Right lobe of liver (tissue), 6 donors: ENCODE results near the gene FGR. TPM values are rescaled to one million over a fixed set of nuclear protein-coding genes. Genes with fewer than 3 reads are reported as not detected.
"Not testable (repeated sequence)": the region's sequence is repeated elsewhere in the genome, so short reads cannot be mapped to it uniquely, and the experiment has no call there.

ENCODE experiments used
- ATAC-seq, 4 donors: fragments of 200-7000 bp; cut with Tn5 transposase; one replicate each; pipeline ENCODE4 v1.9.1; 2020; ENCODE audit warnings: mild to moderate bottlenecking in 4 of 4, moderate library complexity in 4 of 4
- DNase-seq, 3 donors: peaks; one replicate each; pipeline ENCODE4 v3.0.0-alpha.2; 2020
- H3K27ac ChIP-seq, 3 donors: fragments of 200-600 bp; one replicate each; pipeline ENCODE4 v1.8.0; 2022
- H3K27me3 ChIP-seq, 2 donors: fragments of 200-600 bp; one replicate each; pipeline ENCODE4 v1.8.0; 2022
- H3K36me3 ChIP-seq, 4 donors: fragments of 200-600 bp; sonication (generic) in 1 of 4; one replicate each; pipeline versions ENCODE4 v1.5.1 to v1.8.0; 2017 to 2022; ENCODE audit warnings: control low read depth in 1 of 4
- H3K4me1 ChIP-seq, 4 donors: fragments of 200-600 bp; sonication (generic) in 1 of 4; one replicate each; pipeline versions ENCODE4 v1.5.1 to v1.8.0; 2017 to 2022; ENCODE audit warnings: control low read depth in 1 of 4
- H3K4me3 ChIP-seq, 3 donors: fragments of 200-600 bp; one replicate each; pipeline ENCODE4 v1.8.0; 2022
- H3K9me3 ChIP-seq, 4 donors: fragments of 200-600 bp; sonication (generic) in 1 of 4; one replicate each; pipeline versions ENCODE4 v1.5.1 to v1.8.0; 2017 to 2022; ENCODE audit warnings: control low read depth in 1 of 4
- POLR2A ChIP-seq: fragments of 450-650 bp; IDR thresholded peaks from one replicate; pipeline ENCODE4 v1.6.1; 2017; ENCODE audit warnings: antibody characterized with exemption, mild to moderate bottlenecking
- WGBS: methylation state at CpG from one replicate; pipeline ENCODE4 v1.1.6; 2018; ENCODE audit warnings: low coverage, low lambda C conversion rate; ENCODE audit not compliant: insufficient coverage; ENCODE audit errors: missing lambda C conversion rate; 5-methylcytosine and 5-hydroxymethylcytosine counted together
- intact Hi-C, 2 donors: fragments of 100-400 bp; cut with DNase I; formaldehyde crosslinking; loops; one replicate each; pipeline versions ENCODE4 v1.11.2 to v1.14.1; 2022
- total RNA-seq, 6 experiments: library from RNA; depleted of rRNA in 2 of 6; stranded (reverse); fragments of >200 nt in 2 of 6; fragmentation: NEBNext Ultra II Directional in 3 of 6; extraction: Animal tissue kit (Norgen Biotek cat#: 25700) in 3 of 6; gene quantifications; one replicate each; pipeline versions ENCODE4 v1.1.0 to v1.2.4, GENCODE V29; 2016 to 2023
- TF ChIP-seq, protein P1 (sequence below), 4 donors: fragments of 200-600 bp in 3 of 4; fragments of 450-650 bp in 1 of 4; IDR thresholded peaks; one replicate each; pipeline versions ENCODE4 v1.5.1 to v1.8.0; 2016 to 2022; ENCODE audit warnings: antibody characterized with exemption in 4 of 4, mild to moderate bottlenecking in 2 of 4
- donor health status: DM: no; HTN: yes; CAD: no.
- donor health status: DM: no; HTN: no; CAD: no.
- donor health status: DM: no; HTN: no; CAD: no.
- donor health status: DM: no; HTN: yes; CAD: no.
- donor health status: DM: no; HTN: yes; CAD: no.

Gene FGR
- total RNA-seq, 6 experiments from 2014 or later, result 2.5 to 10.0 (median 6.3) TPM

DNA sequence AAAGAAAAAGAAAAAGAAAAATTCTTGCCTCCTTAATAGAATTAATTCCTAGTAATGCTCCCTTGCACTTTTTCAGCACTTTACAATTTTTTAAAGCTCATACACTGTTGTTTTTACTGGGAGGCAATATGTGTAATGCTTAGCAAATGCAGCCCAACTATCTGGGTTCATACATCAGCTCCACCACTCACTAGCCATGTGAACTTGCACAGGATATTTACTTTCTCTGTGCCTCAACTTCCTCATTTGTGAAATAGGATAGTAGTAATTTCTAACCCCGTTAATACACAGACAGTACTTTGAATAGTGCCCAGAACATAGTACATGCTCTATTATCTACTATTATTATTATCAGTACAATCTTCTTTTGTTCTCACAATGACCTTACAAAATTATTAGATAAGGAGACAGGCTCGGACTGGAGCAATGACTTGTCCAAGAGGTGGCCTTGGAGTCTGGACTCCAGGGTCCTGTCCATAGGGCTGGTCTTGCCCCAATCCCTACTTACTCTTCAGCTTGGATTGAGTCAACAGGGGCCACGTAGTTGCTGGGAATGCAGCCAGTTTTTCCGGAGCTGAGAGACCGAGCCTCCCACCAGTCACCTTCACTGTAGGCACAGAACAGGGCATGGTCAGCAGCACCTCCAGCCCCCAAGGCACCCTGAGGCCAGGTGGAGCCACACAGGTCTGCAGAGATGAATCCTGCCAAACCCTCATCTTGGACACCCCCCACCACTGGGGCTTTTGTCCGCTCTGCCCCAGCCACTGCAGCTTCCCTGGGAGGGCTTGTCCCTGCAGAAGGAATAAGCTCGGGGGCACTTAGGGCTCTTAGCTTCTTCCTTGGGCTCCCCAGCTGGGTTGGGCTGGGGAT, 13.7 kb downstream of the FGR start:
- TF ChIP-seq, protein P1, sequence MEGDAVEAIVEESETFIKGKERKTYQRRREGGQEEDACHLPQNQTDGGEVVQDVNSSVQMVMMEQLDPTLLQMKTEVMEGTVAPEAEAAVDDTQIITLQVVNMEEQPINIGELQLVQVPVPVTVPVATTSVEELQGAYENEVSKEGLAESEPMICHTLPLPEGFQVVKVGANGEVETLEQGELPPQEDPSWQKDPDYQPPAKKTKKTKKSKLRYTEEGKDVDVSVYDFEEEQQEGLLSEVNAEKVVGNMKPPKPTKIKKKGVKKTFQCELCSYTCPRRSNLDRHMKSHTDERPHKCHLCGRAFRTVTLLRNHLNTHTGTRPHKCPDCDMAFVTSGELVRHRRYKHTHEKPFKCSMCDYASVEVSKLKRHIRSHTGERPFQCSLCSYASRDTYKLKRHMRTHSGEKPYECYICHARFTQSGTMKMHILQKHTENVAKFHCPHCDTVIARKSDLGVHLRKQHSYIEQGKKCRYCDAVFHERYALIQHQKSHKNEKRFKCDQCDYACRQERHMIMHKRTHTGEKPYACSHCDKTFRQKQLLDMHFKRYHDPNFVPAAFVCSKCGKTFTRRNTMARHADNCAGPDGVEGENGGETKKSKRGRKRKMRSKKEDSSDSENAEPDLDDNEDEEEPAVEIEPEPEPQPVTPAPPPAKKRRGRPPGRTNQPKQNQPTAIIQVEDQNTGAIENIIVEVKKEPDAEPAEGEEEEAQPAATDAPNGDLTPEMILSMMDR (IDR thresholded peaks at IDR 0.05), result no peak
- TF ChIP-seq POLR2A, result no peak
- Histone ChIP-seq H3K36me3 (no peaks in the 10 kb centered on the region), H3K4me3 (no peak overlapping the region), H3K4me1 (no peaks in the 10 kb centered on the region), H3K9me3 (no peaks in the 10 kb centered on the region), H3K27ac (no peak overlapping the region), H3K27me3 (no peaks in the 10 kb centered on the region)
- intact Hi-C loops, result no loop called here
- DNase-seq, result no peak
- peak in 1 of 4 donors; percentile 24 for ATAC-seq
- WGBS, result 37% methylated on average over 5 of the region's 7 CpGs

DNA sequence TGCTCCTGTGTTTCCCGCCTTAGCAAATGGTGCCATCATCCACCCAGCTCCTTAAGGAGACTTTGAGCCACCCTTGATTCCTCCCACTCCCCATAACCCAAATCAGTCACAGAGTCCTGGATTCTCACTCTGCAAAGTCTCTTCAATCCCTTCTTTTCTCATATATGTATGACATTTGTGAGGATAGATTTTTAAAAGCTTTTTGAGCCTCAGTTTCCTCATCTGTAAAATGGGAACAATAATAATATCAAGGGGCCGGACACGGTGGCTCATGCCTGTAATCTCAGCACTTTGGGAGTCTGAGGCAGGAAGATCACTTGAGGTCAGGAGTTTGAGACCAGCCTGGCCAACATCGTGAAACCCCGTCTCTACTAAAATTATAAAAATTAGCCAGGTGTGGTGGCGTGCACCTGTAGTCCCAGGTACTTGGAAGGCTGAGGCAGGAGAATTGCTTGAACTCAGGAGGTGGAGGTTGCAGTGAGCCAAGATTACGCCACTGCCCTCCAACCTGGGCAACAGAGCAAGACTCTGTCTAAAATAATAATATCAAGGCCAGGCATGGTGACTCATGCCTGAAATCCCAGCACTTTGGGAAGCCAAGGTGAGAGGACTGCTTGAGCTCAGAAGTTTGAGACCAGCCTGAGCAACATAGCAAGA, 15.1 kb downstream of the FGR start:
- H3K36me3 ChIP-seq, DNase-seq, H3K4me3 ChIP-seq, H3K27me3 ChIP-seq, ATAC-seq, H3K9me3 ChIP-seq, H3K27ac ChIP-seq, H3K4me1 ChIP-seq: not testable (repeated sequence)
- 84% methylated on average over 6 of the region's 7 CpGs for WGBS
- intact Hi-C loops, result loop anchor here in 1 of 2 donors (5.0 kb wide), 1 partner anchor 37 kb away; no protein-coding TSS in a partner anchor

DNA sequence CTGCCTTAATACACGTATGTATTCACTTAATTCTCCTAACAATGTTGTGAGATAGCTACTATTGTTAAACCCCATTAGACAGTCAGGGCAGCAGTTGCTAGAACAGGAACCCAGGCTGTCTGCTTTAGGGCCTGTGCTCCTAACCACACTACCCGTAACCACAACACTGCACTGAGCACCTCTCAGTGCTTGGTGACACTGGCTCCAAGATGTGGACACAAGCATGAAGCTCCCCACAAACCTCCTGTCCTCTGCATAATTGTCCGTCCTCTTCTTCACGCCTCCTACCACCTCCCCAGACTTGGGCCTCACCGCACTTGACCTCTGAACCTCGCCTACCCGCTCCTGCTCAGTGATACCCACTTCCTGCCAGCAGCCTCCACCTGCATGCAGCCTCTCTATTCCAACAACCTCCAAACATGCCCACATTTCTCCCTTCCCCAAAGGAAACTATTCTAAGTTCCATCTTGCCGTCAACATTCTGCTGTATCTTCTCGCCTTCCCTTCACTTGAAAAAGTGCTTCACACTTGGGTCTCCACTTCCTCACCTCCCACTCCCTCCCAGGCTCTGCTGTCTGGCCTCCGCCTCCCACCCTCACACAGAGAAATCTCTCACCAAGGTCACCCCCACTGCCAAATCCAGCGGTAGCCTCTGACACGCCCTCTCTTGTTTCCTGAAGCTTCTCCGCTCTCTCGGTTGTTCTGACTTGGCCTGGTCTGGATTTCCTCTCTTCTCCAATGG, 16.5 kb downstream of the FGR start:
- intact Hi-C loops, result loop anchor here in 1 of 2 donors (5.0 kb wide), 1 partner anchor 39 kb away; no protein-coding TSS in a partner anchor
- H3K27me3 ChIP-seq, result no peaks in the 10 kb centered on the region
- H3K4me3 ChIP-seq, result no peak overlapping the region
- TF ChIP-seq, protein P1 (IDR thresholded peaks at IDR 0.05), result no peak
- no peak for TF ChIP-seq POLR2A
- H3K36me3 ChIP-seq, result no peaks in the 10 kb centered on the region
- WGBS, result 68% methylated on average over 14 of the region's 14 CpGs
- ATAC-seq (peak in 2 of 4 donors; percentile 45 to 61), DNase-seq (no peak)
- H3K4me1 ChIP-seq, result no peaks in the 10 kb centered on the region
- no peaks in the 10 kb centered on the region for H3K9me3 ChIP-seq
- no peak overlapping the region for H3K27ac ChIP-seq

DNA sequence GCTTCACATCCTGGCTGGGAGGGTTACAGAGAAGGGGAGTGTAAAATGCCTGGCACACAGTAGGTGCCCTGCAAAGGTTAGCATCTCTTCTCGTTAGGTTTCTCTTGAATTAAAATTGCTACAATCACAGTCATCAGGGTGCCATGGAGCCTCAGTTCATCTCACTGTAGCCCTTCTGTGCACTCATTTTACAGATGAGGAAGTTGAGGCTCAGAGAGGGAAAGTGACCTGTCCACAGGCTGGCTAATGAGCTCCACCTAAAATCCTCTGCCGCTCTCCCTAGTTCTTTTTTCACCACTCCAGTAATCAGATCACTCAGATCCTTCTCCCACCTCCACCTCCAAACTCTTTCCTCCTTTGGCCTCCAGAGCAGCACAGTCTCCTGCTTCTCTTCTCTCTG, 17.6 kb downstream of the FGR start:
- ATAC-seq (no peak), DNase-seq (no peak)
- intact Hi-C loops, result loop anchor here in 1 of 2 donors (5.0 kb wide), 1 partner anchor 40 kb away; no protein-coding TSS in a partner anchor
- no peaks in the 10 kb centered on the region for H3K27me3 ChIP-seq
- TF ChIP-seq, protein P1 (IDR thresholded peaks at IDR 0.05), result no peak
- TF ChIP-seq POLR2A, result no peak
- no peaks in the 10 kb centered on the region for H3K4me1 ChIP-seq
- WGBS, result 50% methylated on average over 1 of the region's 2 CpGs
- H3K36me3 ChIP-seq, result no peaks in the 10 kb centered on the region
- no peaks in the 10 kb centered on the region for H3K9me3 ChIP-seq
- H3K27ac ChIP-seq, result no peak overlapping the region
- H3K4me3 ChIP-seq, result no peak overlapping the region
